ENCODE results near the gene PPP4C. TPM values are rescaled to one million over a fixed set of nuclear protein-coding genes. Genes with fewer than 3 reads are reported as not detected.

PPP4C gene
- total RNA-seq, 1 experiment from 2014 or later = 226 TPM

GRCh38 chr16:30054959-30055553 is 20.7 kb upstream of the PPP4C start:
- peak; percentile 59 for DNase-seq (ENCODE audit: low spot score)

- no peak for DNase-seq (ENCODE audit: low spot score)
Observed at GRCh38 chr16:30060346-30060745, 15.4 kb upstream of the PPP4C start.

- no peak for DNase-seq (ENCODE audit: low spot score)
Observed at GRCh38 chr16:30060836-30061554, 14.8 kb upstream of the PPP4C start.

GRCh38 chr16:30063278-30063892 is 12.4 kb upstream of the PPP4C start:
- no peak for DNase-seq (ENCODE audit: low spot score)

- DNase-seq (ENCODE audit: low spot score) = peak; percentile 68
Observed at GRCh38 chr16:30063893-30064728, 11.7 kb upstream of the PPP4C start.

- no peak for DNase-seq (ENCODE audit: low spot score)
Observed at GRCh38 chr16:30064729-30065101, 11.1 kb upstream of the PPP4C start.

GRCh38 chr16:30065102-30065942 is 10.5 kb upstream of the PPP4C start, which contains the start of gene ALDOA:
Gene ALDOA (plus strand): TSS chr16:30065760. CDS start chr16:30066898, 1,138 bp downstream.
- DNase-seq (ENCODE audit: low spot score) = peak; percentile 96

- DNase-seq (ENCODE audit: low spot score) = no peak
Observed at GRCh38 chr16:30065943-30066760, 9.6 kb upstream of the PPP4C start.

GRCh38 chr16:30066761-30067583 is 8.8 kb upstream of the PPP4C start:
- no peak for DNase-seq (ENCODE audit: low spot score)

- DNase-seq (ENCODE audit: low spot score) = no peak
Observed at GRCh38 chr16:30067584-30067916, 8.2 kb upstream of the PPP4C start.

GRCh38 chr16:30068333-30068732 is 7.5 kb upstream of the PPP4C start:
- DNase-seq (ENCODE audit: low spot score) = no peak

- peak; percentile 52 for DNase-seq (ENCODE audit: low spot score)
Observed at GRCh38 chr16:30068750-30069610, 6.8 kb upstream of the PPP4C start.

GRCh38 chr16:30069611-30070462 is 6.0 kb upstream of the PPP4C start:
- DNase-seq (ENCODE audit: low spot score) = no peak

- DNase-seq (ENCODE audit: low spot score) = no peak
Observed at GRCh38 chr16:30070490-30070889, 5.3 kb upstream of the PPP4C start.

GRCh38 chr16:30076276-30076791 is 540 bp downstream of the PPP4C start:
- no peak for DNase-seq (ENCODE audit: low spot score)

- no peak for DNase-seq (ENCODE audit: low spot score)
Observed at GRCh38 chr16:30077656-30078055, 1.9 kb downstream of the PPP4C start.

GRCh38 chr16:30078744-30079143 is 3.0 kb downstream of the PPP4C start:
- DNase-seq (ENCODE audit: low spot score) = no peak

Data from HT-29 (cell line).